Left hindlimb (tissue), 1 donor: ENCODE measurements around the gene NFE2L1.
"Not testable (repeated sequence)": the region's sequence is repeated elsewhere in the genome, so short reads cannot be mapped to it uniquely, and the experiment has no call there.

Experiments
- DNase-seq: peaks from one replicate; pipeline ENCODE4 v3.0.0-alpha.2; 2018

NFE2L1 gene, protein sequence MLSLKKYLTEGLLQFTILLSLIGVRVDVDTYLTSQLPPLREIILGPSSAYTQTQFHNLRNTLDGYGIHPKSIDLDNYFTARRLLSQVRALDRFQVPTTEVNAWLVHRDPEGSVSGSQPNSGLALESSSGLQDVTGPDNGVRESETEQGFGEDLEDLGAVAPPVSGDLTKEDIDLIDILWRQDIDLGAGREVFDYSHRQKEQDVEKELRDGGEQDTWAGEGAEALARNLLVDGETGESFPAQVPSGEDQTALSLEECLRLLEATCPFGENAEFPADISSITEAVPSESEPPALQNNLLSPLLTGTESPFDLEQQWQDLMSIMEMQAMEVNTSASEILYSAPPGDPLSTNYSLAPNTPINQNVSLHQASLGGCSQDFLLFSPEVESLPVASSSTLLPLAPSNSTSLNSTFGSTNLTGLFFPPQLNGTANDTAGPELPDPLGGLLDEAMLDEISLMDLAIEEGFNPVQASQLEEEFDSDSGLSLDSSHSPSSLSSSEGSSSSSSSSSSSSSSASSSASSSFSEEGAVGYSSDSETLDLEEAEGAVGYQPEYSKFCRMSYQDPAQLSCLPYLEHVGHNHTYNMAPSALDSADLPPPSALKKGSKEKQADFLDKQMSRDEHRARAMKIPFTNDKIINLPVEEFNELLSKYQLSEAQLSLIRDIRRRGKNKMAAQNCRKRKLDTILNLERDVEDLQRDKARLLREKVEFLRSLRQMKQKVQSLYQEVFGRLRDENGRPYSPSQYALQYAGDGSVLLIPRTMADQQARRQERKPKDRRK

DNA sequence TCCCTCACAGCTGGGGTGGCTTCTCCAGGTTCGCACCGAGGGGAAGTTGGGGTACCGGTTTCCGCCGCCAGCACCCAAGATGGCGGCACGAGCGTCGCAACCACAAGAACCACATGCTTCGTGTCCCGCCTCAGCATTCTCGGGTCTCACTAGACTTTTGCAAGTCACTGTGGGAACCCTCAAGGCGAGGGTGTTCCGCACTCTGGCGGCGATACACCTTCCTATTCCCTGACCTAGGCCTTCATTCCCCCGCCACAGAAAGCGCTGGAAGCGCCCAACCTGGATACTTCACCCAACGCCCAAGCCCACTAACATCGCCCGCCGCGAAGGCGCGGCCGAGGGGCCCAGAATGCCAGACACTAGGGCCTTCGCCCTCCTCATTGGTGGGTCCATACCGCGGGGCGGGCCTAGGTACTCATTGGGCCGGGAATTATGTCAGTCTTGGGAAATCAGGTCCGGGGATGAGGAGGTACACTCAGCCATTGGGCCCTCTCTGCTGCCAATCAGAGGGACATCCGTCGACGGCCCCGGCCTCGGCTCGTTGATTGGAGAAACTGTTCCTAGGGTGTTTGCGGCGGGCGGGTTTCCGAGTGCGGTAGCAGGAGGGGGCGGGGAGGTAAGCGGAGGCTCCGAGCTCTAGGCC lies at the start of gene NFE2L1:
NFE2L1 (plus strand) TSS at position 619 of the 643 bp plus-strand sequence. CDS start 2,760 bp downstream, outside the sequence.
- DNase-seq: peak; percentile 100

DNA sequence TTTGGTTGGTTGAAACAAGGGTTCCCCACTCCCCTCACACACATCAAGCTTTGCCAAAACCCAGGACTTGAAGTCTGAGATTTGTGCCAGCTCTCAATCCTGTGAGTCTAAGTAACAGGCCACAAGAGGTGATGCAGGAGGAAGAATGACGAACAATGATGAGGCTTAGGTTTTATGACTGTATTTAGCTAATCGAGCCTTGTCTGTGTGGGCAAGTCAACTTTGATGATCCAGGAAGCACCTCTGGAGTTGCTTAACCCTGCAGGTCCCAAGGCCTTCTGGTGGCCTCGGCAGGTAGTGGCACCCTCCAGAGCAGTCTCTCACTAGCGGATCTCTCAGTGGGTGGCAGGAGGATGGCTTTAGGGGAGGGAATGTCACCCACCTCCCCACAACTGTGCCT lies 48.6 kb upstream of the NFE2L1 start:
- no peak for DNase-seq

DNA sequence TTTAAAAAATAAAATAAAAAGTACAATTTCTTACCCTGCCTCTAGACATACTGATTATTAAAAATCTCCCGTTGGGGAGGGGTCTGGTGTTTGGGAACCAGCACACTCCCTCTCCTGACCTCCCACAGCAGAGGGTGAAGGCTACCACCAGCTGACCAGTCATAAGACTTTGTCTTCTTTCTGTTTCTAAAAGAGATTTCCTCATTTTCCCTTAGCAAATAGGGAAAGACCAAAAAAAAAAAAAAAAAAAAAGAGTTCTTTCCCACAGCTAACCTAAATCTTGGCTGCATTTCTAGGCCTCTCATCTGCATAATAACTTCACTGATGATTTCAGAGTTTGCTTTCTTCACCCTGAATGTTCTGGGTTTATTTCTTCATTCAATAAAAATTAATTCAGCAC lies 47.0 kb upstream of the NFE2L1 start:
- no peak for DNase-seq

DNA sequence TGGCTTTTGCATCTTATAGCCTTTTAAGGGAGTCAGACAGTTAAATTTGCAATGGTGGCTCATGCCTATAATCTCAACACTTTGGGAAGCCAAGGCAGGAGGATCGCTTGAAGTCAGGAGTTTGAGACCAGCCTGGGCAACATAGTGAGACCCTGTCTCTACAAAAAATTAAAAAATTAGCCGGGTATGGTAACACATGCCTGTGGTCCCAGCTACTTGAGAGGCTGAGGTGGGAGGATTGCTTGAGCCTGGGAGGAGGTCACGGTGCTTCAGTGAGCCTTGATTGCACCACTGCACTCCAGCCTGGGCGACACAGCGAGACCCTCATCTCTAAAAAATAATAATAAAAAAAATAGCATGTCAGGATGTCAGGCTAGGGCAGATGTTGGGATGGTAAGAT lies 46.5 kb upstream of the NFE2L1 start:
- DNase-seq: not testable (repeated sequence)

DNA sequence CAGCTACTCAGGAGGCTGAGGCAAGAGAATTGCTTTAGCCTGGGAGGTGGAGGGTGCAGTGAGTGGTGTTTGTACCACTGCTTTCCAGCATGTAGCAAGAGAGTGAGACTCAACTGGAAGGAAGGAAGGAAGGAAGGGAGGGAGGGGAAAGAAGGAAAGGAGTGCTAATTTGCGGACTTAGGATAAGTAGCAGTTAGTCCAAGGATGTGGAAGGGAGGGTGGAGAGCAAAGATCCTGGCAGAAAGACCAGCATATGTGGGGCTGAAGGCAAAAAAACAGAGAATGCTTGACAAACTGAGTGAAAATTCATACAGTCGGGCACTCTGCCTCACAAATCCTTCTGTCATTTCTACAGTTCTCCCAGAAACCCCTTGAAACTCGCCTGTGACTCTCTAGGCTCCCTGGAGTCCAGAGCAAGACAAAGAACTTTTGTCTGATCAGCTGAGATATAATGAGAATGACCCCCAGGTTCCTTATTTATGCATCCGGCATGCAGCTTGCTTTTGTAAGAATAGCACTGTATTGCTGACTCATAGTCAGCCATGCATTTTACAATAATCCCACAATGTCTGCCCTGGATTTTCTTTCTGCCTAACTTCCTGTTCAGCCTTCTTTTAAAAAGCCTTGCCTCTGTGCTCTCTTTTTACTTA lies 45.8 kb upstream of the NFE2L1 start:
- DNase-seq: no peak

DNA sequence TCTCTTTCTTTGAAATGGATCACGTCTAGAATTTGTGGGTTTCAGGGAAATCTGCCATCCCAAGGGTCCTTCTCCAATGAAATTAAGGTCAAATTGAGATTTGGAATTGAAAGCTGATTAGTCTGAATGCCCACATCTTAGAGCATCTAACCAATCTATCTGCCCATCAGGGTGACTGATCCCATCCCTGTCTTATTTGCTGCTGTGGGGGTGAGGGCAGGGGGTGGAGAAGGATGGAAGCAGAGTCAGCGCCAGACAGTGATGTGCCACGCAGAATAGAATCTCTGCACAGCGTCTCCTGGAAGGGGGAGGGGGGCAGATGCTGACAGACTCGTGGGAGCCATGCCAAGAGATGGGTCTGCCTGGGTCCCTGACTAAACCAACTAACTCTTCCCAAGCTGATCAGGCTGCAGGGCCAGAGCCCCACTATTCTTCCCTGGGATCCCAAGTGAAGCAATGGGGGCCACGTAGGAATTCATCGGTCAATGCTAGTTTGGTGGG lies 45.2 kb upstream of the NFE2L1 start:
- DNase-seq: no peak

DNA sequence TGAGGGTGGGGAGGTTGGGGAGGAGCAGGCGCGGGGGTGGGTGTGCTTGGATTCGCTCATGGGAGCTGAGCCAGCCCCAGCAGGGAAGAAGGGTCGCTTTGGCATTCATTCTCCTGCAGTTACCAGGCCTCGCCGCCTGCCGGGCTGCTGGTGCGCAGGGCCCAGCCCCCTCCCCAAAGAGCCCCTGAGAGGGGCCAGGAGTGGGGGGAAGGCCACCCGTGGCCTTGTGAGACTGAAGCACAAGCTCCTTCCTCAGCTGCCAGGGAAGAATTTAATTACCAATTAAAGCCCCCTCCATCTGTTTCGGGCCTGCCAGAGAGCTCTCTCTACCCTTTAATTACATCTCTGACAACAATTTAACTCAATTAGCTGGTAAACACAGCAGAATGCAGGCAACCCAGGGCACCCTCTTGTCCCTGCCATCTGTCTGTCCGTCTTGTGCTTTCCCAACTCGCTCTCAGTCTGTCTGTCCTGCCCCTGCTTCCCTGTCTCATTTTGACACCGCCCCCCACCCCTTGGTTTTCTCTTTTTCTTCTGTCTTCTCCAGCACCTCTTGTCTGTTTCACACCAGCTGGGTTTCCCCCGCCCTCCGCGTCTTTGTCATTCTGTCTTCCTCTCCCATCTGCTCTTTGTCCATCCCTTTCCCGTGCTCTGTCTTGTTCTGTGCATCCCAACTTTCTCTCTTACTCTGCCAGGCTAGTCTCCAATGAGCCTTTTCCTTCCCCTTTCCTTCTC lies 44.6 kb upstream of the NFE2L1 start:
- DNase-seq: no peak

DNA sequence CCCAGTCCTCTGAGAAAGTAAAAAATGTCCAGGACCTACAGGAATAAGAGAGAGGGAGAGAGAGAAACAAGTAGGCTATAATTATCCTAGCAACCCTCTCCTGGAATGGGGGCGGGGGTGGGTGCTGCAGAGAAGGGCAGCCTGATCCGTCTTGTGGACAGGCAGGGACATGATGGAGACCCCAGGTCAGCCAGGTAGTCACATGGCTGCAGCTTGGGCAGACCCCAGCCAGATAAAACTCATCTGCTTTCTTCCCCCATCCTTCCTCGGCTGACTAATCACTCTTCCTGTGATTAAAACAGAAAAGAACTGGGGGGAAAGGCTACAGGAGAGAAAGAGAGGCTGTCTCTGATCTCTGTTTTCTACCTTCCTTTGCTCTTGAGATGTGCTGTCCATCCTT lies 43.2 kb upstream of the NFE2L1 start:
- DNase-seq: no peak

DNA sequence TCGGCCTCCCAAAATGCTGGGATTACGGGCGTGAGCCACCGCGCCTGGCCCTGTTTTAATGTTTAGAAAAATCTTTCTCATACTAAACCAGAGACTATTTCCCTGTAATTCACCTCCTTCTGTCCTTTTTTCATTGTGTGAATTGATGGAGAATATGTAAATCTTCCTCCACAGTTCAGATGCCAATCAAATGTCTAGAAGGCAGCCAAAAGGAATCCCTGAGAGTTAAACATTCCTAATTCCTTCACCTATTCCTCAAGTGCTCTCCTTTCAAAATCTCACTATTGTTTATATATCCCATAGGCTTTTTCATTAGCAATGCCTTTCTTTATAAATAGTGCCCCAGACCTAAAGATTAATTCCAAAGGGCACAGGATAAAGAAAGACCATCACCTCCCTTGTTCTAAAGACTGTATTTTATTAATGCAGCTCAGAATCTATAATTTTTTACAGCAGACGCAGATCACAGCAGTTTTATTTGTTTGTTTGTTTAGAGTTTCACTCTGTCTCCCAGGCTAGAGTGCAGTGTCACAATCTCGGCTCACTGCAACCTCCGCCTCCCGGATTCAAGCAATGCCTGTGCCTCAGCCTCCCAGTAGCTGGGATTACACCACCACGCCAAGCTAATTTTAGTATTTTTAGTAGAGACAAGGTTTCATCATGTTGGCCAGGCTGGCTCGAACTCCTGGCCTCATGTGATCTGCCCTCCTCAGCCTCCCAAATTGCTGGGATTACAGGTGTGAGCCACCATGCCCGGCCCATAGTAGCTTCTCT lies 41.0 kb upstream of the NFE2L1 start:
- no peak for DNase-seq

DNA sequence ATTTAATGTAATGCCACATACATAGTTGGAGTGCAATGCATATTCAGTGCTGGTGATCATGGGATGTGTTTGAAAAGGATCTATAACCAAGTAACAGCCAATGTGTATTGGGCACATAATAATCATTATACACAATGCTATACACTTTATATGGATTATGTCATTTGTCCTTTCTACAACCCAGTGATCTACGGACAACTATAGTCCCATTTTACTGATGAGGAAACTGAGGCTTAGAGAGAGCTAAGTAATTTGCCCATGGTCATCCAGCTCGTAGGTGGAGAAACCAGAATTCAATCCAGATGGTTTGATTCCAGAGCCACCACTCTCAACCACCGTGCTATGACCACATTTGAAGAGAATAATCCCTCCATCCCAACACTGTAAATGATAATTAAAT lies 38.0 kb upstream of the NFE2L1 start:
- no peak for DNase-seq

DNA sequence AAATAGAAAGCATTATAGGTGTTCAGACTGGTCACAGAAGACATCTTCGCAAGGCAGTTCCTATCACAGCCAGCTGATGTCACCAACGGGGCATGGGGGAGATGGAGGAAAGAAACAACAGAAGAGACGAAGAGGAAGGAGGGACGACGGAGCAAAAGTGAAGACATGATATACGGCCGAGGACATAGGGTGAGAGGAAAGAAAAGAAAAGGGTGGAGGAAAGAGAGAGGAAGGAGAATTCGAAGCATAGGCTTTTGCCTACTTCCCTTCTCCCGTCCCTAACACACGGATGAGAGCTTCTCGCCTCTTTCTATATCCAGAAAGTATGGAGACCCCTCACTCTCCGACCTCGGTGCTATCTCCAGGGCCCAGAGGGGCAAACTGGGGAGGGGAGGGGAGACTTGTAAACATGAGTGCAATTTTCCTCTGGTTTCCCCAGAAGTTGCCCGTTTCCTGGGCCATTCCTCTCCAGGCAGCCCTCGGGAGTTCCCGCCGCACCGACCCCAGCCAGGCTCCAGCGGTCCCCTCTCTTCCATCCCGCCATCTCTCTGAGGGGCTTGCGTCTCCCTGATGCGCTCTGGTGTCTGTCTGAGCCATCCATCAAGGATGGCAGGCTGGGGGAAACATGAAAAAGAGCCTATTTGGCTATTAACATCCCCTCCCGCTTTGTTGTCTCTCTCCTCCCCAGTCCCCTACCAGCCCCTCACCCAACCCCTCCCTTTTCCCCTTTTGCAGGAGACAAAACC lies 36.6 kb upstream of the NFE2L1 start:
- no peak for DNase-seq

DNA sequence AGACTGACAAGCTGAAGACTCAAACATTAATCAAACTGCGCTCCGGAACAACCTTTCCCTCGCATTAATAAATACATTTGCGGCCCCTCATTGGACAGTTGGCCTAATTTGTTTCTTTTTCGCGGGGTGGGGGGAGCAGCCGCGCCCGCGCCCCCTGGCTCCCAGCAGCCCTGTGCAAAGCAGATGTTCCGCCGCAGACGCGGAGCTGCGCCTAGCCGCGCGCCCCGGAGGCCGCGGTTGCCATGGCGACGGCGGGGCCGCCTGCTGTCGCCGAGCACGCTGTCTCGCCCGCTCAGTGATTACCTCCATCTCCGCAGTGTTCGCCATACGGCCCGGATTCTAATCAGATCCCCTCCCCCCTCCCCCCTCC lies 36.0 kb upstream of the NFE2L1 start:
- no peak for DNase-seq

DNA sequence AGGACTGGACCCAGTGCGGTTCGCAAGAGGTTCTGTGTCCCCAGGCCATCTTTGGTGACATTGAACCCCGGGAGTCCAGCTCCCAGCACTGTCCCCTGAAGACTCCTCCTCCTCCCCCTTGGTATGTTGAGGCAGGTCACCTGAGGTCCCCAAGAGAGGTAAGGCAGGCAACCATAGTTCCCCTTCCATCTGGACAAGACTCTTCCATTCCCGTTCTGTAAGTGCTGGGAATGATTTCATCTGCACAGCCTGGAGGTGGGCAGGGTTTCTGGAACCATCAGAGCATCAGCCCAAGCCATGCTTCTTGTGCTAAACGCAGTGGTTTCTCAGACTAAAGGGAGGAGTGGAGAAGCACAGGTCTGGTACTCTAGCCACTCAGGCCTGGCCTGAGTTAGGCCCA lies 35.5 kb upstream of the NFE2L1 start:
- no peak for DNase-seq

DNA sequence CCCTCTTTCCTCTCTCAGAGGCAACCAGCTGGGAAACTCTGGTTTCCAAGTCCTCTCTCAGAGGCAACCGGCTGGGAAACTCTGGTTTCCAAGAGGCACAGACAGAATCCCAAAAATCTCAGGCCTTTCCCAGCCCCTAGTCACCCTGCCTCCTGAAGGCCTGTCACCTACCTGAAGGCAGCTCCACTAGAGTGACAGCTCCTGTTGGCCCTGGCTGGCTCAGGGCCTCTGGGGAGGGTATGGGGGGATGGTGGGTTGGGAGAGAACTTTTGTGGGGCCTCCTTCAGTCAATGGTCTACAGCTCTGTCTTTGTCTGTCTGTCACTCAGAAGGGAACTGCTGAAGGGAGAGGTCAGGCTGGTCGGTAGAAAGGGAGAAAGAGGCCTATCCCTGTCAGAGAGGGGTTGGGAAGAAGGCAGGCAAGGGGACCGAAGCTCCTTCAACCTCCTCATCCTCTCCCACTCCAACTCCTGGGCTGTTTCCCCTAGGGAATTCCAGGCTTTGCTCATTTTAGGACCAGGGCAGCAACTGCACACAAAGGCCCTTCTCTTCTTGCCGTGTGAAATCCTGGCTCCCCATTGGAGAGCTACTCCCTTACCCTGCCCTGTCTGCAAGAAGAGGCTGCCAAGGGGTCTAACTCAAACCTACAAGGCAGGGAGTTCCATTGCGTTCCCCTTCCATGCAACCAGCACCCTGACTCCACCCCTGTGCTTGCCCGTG lies 34.1 kb upstream of the NFE2L1 start:
- DNase-seq: no peak

DNA sequence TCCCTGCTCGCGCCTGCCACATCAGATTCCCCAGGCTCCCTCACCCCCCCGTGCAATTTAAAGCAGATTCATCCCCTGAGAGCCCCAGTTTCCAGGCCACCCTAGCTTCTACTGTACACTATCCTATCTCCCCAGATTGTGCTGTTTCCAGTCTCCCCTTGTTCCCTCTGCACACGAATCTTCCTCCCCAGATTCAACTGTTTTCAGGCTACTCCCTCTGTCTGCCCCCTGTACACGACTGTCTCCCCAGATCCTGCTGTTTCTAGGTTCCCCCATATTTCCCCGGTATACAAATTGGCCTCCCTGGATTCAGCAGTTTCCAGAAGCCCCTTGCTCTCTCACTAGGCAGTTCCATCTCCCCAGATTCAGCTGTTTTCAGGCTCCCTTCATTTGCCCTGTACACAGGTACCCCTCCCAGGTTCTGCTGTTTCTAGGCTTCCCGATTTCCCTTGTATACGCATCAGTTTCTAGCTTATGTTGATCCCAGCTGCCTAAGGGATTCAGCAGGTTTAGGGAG lies 33.5 kb upstream of the NFE2L1 start:
- no peak for DNase-seq

DNA sequence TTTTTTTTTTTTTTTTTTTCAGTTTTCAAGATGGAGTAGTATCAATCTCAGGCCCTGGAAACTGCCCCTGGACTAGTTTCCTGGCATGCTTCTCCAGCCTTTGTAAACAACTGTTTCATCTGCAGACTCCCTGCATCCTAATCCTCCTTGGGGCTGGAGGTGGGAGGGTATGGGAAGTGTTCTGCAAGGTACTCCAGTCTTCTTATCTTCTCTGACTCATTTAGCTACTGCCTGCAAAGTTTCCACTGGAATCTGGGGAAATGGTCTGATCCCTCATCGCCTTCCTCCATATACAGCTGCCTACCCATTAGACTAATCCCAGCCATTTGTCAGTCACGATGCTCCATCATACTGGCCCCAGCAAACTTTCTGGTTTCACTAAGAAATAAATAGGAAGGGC lies 32.0 kb upstream of the NFE2L1 start:
- DNase-seq: no peak

DNA sequence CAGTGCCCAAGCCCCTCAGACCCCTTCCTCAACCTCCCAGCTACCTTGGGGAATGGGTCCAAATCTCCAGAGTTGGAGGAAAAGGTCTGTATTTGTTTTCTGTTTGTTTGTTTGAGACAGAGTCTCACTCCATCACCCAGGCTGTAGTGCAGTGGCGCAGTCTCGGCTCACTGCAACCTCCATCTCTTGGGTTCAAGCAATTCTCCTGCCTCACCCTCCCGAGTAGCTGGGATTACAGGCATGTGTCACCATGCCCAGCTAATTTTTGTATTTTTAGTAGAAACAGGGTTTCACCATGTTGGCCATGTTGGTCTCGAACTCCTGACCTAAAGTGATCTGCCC lies 30.4 kb upstream of the NFE2L1 start:
- not testable (repeated sequence) for DNase-seq

DNA sequence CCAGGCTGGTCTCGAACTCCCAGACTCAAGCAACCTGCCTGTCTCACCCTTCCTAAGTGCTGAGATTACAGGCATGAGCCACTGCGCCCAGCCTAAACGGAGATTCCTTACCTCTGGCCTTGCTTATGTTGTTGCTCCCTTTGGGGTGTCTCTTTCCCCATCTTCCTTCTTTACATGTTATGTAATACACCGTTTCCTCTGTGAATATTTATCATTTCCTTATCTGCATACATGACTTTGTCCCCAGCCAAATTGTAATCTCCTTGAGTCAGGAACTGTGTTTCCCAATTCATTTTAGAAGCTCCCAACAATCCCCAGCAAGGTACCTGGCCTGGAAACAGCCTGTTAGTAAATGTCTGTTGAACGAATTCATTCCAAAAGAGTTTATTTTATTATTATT lies 26.2 kb upstream of the NFE2L1 start:
- no peak for DNase-seq

DNA sequence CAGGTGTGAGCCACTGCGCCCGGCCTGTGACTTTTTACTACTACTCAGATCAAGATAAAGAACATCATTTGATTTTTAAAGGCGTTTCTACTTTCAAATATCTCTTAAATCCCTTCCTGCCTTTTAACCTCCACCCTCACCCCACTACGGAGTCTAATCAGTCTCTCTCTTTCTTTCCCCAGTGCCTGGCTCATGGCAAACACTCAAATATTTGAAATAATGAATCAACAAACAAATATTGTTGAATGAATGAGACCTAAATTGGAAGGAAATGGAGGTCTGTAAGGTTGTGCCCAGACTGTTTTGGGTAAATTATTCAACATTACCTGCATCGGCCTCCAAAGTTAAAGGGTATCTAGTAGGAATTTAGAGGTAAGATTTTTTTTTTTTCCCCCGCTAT lies 25.3 kb upstream of the NFE2L1 start:
- no peak for DNase-seq
